GM23338 (cell line): Measurements from ENCODE around the gene TECR. TPM values are rescaled to one million over a fixed set of nuclear protein-coding genes. Genes with fewer than 3 reads are reported as not detected.
"Not testable (repeated sequence)": the region's sequence is repeated elsewhere in the genome, so short reads cannot be mapped to it uniquely, and the experiment has no call there.

Source experiments
- ATAC-seq: fragments of 200-7000 bp; cut with Tn5 transposase; 3 replicates; pipeline ENCODE4 v1.9.1; 2020
- DNase-seq: peaks from one replicate; pipeline ENCODE4 v3.0.0-alpha.2; 2015; ENCODE audit warnings: low spot score
- H2AFZ ChIP-seq: fragments of 200-600 bp; sonication (generic); 2 replicates; pipeline ENCODE4 v1.8.0; 2016; ENCODE audit warnings: antibody characterized with exemption, mild to moderate bottlenecking, moderate library complexity
- H3F3A ChIP-seq: fragments of 200-600 bp; sonication (generic); replicated peaks from 2 replicates; pipeline ENCODE4 v1.8.0; 2017; ENCODE audit warnings: antibody characterized with exemption, mixed run types, low read depth
- H3K27ac ChIP-seq: fragments of 200-600 bp; sonication (generic); 2 replicates; pipeline ENCODE4 v1.6.1; 2016; ENCODE audit warnings: low read depth
- H3K27me3 ChIP-seq: fragments of 200-600 bp; sonication (generic); 2 replicates; pipeline ENCODE4 v1.8.0; 2016; ENCODE audit warnings: mild to moderate bottlenecking, mixed run types, moderate library complexity; ENCODE audit not compliant: insufficient read depth
- H3K36me3 ChIP-seq: fragments of 200-600 bp; sonication (generic); 2 replicates; pipeline ENCODE4 v1.8.0; 2016; ENCODE audit warnings: mild to moderate bottlenecking; ENCODE audit not compliant: insufficient read depth
- H3K4me1 ChIP-seq: fragments of 200-600 bp; sonication (generic); 2 replicates; pipeline ENCODE4 v1.8.0; 2016; ENCODE audit warnings: mild to moderate bottlenecking, moderate library complexity; ENCODE audit not compliant: insufficient read depth
- H3K4me2 ChIP-seq: fragments of 200-600 bp; sonication (generic); 2 replicates; pipeline ENCODE4 v1.7.1; 2017; ENCODE audit warnings: mixed run types
- H3K4me3 ChIP-seq: fragments of 200-600 bp; sonication (generic); 2 replicates; pipeline ENCODE4 v1.6.1; 2016; ENCODE audit warnings: mixed run types
- H3K79me2 ChIP-seq: fragments of 200-600 bp; sonication (generic); replicated peaks from 2 replicates; pipeline ENCODE4 v1.8.0; 2017; ENCODE audit warnings: mild to moderate bottlenecking; ENCODE audit not compliant: insufficient read depth
- H3K9me2 ChIP-seq: fragments of 200-600 bp; sonication (generic); 2 replicates; pipeline ENCODE4 v1.8.0; 2017; ENCODE audit not compliant: insufficient read depth
- H4K20me1 ChIP-seq: fragments of 200-600 bp; sonication (generic); replicated peaks from 2 replicates; pipeline ENCODE4 v1.8.0; 2017; ENCODE audit warnings: mild to moderate bottlenecking; ENCODE audit not compliant: insufficient read depth
- H3K27ac Mint-ChIP-seq: 2 replicates; pipeline ENCODE4 v1.8.0; 2020; ENCODE audit warnings: inconsistent platforms, mild to moderate bottlenecking, moderate library complexity, mixed read lengths
- H3K27me3 Mint-ChIP-seq: 3 replicates; pipeline ENCODE4 v1.8.0; 2022; ENCODE audit warnings: low read depth, mild to moderate bottlenecking, moderate library complexity, mixed read lengths, inconsistent platforms; ENCODE audit not compliant: insufficient read depth, poor library complexity
- H3K36me3 Mint-ChIP-seq: 3 replicates; pipeline ENCODE4 v1.8.0; 2021; ENCODE audit warnings: low read depth, mild to moderate bottlenecking, inconsistent platforms, moderate library complexity, mixed read lengths
- H3K4me1 Mint-ChIP-seq: 3 replicates; pipeline ENCODE4 v1.8.0; 2020; ENCODE audit warnings: mild to moderate bottlenecking, inconsistent platforms, mixed read lengths
- H3K4me3 Mint-ChIP-seq: 3 replicates; pipeline ENCODE4 v1.8.0; 2021; ENCODE audit warnings: moderate library complexity, mild to moderate bottlenecking, inconsistent platforms, mixed read lengths
- H3K9me3 Mint-ChIP-seq: 3 replicates; pipeline ENCODE4 v1.8.0; 2020; ENCODE audit warnings: moderate library complexity, mild to moderate bottlenecking, inconsistent platforms, mixed read lengths
- EZH2 ChIP-seq: fragments of 200-600 bp; sonication (generic); IDR thresholded peaks from one replicate; pipeline ENCODE4 v1.8.0; 2017; ENCODE audit warnings: antibody characterized with exemption, mild to moderate bottlenecking, low read depth; ENCODE audit not compliant: unreplicated experiment
- JUNB ChIP-seq: IDR thresholded peaks from one replicate; pipeline ENCODE4 v1.6.1; 2016; ENCODE audit warnings: antibody characterized with exemption; ENCODE audit not compliant: unreplicated experiment
- NANOG ChIP-seq: IDR thresholded peaks from 2 replicates; pipeline ENCODE4 v1.6.1; 2016; ENCODE audit warnings: antibody characterized with exemption, borderline replicate concordance
- POLR2AphosphoS5 ChIP-seq: IDR thresholded peaks from 2 replicates; pipeline ENCODE4 v1.6.1; 2016; ENCODE audit warnings: antibody characterized with exemption, low read depth
- STAT1 ChIP-seq: IDR thresholded peaks from one replicate; pipeline ENCODE4 v1.6.1; 2016; ENCODE audit warnings: antibody characterized with exemption; ENCODE audit not compliant: unreplicated experiment
- ZNF114 ChIP-seq: fragments of 250-450 bp; sonication (Bioruptor Pico); IDR thresholded peaks from 2 replicates; pipeline ENCODE4 v1.5.0; 2020; ENCODE audit warnings: mild to moderate bottlenecking, moderate library complexity
- polyA plus RNA-seq: library from polyadenylated mRNA; unstranded; fragments of >200 nt; fragmentation: Nextera tagmentation; extraction: Ambion mirVana; gene quantifications from 2 replicates; pipeline ENCODE4 v1.2.1, GENCODE V29; 2016
- total RNA-seq: library from RNA; depleted of rRNA; stranded (reverse); fragments of >200 nt; shearing (Covaris generic); gene quantifications from 2 replicates; pipeline ENCODE4 v1.2.3, GENCODE V29; 2014
- TF ChIP-seq, protein P1 (sequence below), 2 experiments: fragments of 200-600 bp in 1 of 2; sonication (generic) in 1 of 2; conservative IDR thresholded peaks; 2 replicates each; pipeline versions ENCODE4 v1.5.1 to v1.6.1; 2016 to 2017; ENCODE audit warnings: antibody characterized with exemption in 2 of 2, low read depth in 2 of 2, mild to moderate bottlenecking in 2 of 2, moderate library complexity in 1 of 2

The TECR gene
- total and polyA plus RNA-seq, 2 experiments from 2014 or later, result 107 to 268 TPM

DNA sequence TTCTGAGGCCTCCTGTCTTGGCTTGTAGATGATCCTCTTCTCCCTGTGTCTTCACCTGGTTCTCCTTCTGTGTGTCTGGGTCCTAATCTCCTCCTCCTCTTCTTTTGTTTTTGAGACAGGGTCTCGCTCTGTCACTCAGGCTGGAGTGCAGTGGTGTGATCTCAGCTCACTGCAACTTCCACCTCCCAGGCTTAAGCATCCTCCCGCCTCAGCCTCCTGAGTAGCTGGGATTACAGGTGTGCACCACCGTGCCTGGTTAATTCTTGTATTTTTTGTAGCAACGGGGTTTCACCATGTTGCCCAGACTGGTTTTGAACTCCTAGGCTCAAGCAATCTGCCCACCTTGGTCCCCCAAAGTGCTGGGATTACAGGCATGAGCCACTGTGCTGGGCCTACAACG is 82.8 kb downstream of the TECR start:
- DNase-seq, H3K4me3 Mint-ChIP-seq, H3K79me2 ChIP-seq, H3K4me2 ChIP-seq, H3K27me3 Mint-ChIP-seq, ATAC-seq, H2AFZ ChIP-seq, H3K9me2 ChIP-seq, H3K27me3 ChIP-seq, H3K36me3 ChIP-seq, H3K27ac ChIP-seq, H3F3A ChIP-seq, H3K4me1 Mint-ChIP-seq, H3K4me1 ChIP-seq, H4K20me1 ChIP-seq, H3K27ac Mint-ChIP-seq, H3K4me3 ChIP-seq: not testable (repeated sequence)
- peaks cover 30% of the 10 kb centered on the region for H3K36me3 Mint-ChIP-seq
- peaks cover 92% of the 10 kb centered on the region for H3K9me3 Mint-ChIP-seq

DNA sequence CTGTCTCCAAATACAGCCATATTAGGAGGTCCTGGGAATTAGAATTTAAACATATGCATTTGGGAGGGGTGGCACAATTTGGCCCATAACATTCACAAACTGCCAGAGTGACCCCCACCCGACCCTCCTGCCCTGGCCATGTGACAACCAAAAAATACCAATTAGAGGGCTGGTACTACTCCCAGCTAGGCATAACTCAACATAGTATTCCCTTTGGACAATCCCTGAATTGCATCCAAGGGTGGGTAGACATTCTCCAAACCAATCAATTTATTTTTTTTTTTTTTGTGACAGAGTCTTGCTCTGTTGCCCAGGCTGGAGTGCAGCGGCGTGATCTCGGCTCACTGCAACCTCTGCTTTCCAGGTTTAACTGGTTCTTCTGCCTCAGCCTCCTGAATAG is 83.3 kb downstream of the TECR start:
- no peak overlapping the region for H3K4me3 ChIP-seq
- Mint-ChIP-seq H3K9me3 (peaks cover 96% of the 10 kb centered on the region), H3K27me3 (peaks cover 6% of the 10 kb centered on the region), H3K4me1 (no peaks in the 10 kb centered on the region), H3K36me3 (peaks cover 32% of the 10 kb centered on the region), H3K27ac (no peak overlapping the region), H3K4me3 (no peak overlapping the region)
- no peak for DNase-seq
- no peaks in the 10 kb centered on the region for H3K27me3 ChIP-seq
- H3K4me2 ChIP-seq, result no peak overlapping the region
- H4K20me1 ChIP-seq, result no peaks in the 10 kb centered on the region
- H3K4me1 ChIP-seq, result no peaks in the 10 kb centered on the region
- no peak for ATAC-seq
- H3K9me2 ChIP-seq, result 0 out of 2 replicates have a peak, but pooled peaks cover 4% of the 10 kb centered on the region
- H3F3A ChIP-seq, result no peaks in the 10 kb centered on the region
- TF ChIP-seq JUNB (no peak), EZH2 (no peak), ZNF114 (CRISPR knock-in tag) (no peak), STAT1 (no peak), POLR2AphosphoS5 (no peak), NANOG (no peak)
- TF ChIP-seq, protein P1, sequence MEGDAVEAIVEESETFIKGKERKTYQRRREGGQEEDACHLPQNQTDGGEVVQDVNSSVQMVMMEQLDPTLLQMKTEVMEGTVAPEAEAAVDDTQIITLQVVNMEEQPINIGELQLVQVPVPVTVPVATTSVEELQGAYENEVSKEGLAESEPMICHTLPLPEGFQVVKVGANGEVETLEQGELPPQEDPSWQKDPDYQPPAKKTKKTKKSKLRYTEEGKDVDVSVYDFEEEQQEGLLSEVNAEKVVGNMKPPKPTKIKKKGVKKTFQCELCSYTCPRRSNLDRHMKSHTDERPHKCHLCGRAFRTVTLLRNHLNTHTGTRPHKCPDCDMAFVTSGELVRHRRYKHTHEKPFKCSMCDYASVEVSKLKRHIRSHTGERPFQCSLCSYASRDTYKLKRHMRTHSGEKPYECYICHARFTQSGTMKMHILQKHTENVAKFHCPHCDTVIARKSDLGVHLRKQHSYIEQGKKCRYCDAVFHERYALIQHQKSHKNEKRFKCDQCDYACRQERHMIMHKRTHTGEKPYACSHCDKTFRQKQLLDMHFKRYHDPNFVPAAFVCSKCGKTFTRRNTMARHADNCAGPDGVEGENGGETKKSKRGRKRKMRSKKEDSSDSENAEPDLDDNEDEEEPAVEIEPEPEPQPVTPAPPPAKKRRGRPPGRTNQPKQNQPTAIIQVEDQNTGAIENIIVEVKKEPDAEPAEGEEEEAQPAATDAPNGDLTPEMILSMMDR (conservative IDR thresholded peaks at IDR 0.05; ENCODE audit: low read depth in 2 of 2), result no peak
- H3K27ac ChIP-seq, result no peak overlapping the region
- no peaks in the 10 kb centered on the region for H3K36me3 ChIP-seq
- no peak overlapping the region for H2AFZ ChIP-seq
- no peaks in the 10 kb centered on the region for H3K79me2 ChIP-seq

DNA sequence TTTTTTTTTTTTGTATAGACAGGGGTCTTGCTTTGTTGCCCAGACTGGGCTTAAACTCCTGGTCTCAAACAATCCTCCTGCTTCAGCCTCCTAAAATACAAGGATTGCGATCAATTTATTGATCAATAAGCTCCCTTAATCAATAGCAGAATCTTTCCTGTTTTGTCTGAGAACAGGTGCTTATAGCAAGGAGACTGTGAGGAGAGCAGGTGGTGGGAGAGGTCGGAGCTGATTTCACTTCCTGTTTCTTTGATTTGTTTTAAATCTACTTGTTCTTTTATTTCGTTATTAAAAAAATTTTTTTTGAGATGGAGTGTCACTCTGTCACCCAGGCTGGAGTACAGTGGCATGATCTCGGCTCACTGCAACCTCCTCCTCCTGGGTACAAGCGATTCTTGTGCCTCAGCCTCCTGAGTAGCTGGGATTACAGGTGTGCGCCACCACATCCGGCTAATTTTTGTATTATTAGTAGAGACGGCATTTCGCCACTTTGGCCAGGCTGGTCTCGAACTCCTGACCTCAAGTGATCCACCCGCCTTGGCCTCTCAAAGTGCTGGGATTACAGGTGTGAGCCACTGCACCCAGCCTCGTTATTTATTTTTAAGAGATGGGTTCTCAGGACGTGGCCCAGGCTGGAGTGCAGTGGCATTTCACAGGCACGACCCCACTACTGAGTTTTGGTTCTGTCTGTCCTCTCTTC is 84.2 kb downstream of the TECR start:
- not testable (repeated sequence) for DNase-seq, H3K4me1 ChIP-seq, H3K27me3 ChIP-seq, H3K27ac Mint-ChIP-seq, H4K20me1 ChIP-seq, ATAC-seq, H3K36me3 ChIP-seq, H2AFZ ChIP-seq, H3K27me3 Mint-ChIP-seq, H3F3A ChIP-seq, H3K27ac ChIP-seq, H3K4me3 ChIP-seq, H3K9me2 ChIP-seq, H3K4me3 Mint-ChIP-seq, H3K4me2 ChIP-seq, H3K4me1 Mint-ChIP-seq, H3K79me2 ChIP-seq
- peaks cover 97% of the 10 kb centered on the region for H3K9me3 Mint-ChIP-seq
- H3K36me3 Mint-ChIP-seq, result peaks cover 28% of the 10 kb centered on the region
